ENCODE measurements around the gene TDRD1.

TDRD1 gene

DNA sequence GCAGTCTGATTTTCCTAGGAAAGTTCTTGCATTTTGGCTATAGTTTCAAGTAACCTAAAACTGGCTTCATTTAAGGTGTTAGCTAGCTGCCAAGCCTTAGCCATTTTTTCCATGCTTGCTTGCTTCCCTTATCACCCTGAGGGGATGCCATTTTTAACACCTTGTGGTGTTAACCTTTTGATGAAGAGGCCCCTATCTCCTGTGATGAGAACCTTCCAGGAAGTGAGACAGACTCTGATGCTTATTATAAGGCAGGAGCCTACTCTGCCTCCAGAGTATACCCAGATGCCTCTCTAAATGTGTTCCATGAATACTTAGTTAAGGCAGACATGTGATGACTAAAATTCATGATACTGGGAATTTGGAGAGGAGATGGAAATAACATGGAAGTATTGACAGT is 55.0 kb downstream of the TDRD1 start:
- Histone ChIP-seq H3K4me1 (ENCODE audit: low read depth, poor library complexity, severe bottlenecking) (no peaks in the 10 kb centered on the region), H2AFZ (ENCODE audit: low read depth) (no peak overlapping the region), H3K36me3 (ENCODE audit: insufficient read depth) (no peaks in the 10 kb centered on the region), H3K4me2 (no peak overlapping the region), H4K20me1 (ENCODE audit: insufficient read depth) (no peaks in the 10 kb centered on the region), H3K27me3 (ENCODE audit: insufficient read depth, low read depth) (no peaks in the 10 kb centered on the region), H3K9ac (no peak overlapping the region), H3K27ac (no peak overlapping the region), H3K4me3 (IDR thresholded peaks at IDR 0.05; ENCODE audit: insufficient read depth, low read depth, low read length) (no peak overlapping the region), H3K79me2 (ENCODE audit: insufficient read depth, low read depth) (no peaks in the 10 kb centered on the region)
- TF ChIP-seq CTCF (conservative IDR thresholded peaks at IDR 0.05; ENCODE audit: low read depth, low read length): no peak

GRCh38 chr10:114239117-114239993 is 60.2 kb downstream of the TDRD1 start, which contains the start of gene VWA2:
Gene VWA2, plus strand, starts transcription at chr10:114239254. Its CDS starts 9,460 bp downstream, at chr10:114248714.
- no peak within 1 kb of the TSS for H3K9ac ChIP-seq
- no peaks in the 10 kb centered on the region for H4K20me1 ChIP-seq (ENCODE audit: insufficient read depth)
- no peaks in the 10 kb centered on the region for H3K36me3 ChIP-seq (ENCODE audit: insufficient read depth)
- H3K27ac ChIP-seq: no peak within 1 kb of the TSS
- no peak within 1 kb of the TSS for H3K4me3 ChIP-seq (IDR thresholded peaks at IDR 0.05; ENCODE audit: insufficient read depth, low read depth, low read length)
- no peak within 1 kb of the TSS; the same call in 1 of the 2 replicates for H2AFZ ChIP-seq (ENCODE audit: low read depth)
- H3K27me3 ChIP-seq (ENCODE audit: insufficient read depth, low read depth): no peaks in the 10 kb centered on the region
- H3K79me2 ChIP-seq (ENCODE audit: insufficient read depth, low read depth): no peaks in the 10 kb centered on the region
- no peak within 1 kb of the TSS for H3K4me2 ChIP-seq
- no peaks in the 10 kb centered on the region for H3K4me1 ChIP-seq (ENCODE audit: low read depth, poor library complexity, severe bottlenecking)
- TF ChIP-seq CTCF (conservative IDR thresholded peaks at IDR 0.05; ENCODE audit: low read depth, low read length): no peak

DNA sequence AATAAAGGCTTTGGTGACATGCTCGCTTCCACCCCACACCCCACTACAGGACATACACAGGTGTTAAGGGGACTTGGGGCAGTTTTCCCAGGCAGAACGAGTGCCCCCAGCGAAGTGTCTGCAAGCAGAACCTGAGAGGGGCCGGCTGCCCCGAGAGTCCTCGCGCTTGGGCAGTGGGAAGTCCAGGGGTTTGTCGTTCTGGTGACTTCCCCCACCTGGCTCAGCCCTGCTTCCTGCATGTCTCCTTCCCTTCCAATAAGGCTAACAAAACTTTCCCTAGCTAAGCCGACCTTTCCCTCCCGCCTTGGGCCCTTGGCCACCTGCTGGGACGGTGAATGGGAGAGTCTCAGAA is 60.8 kb downstream of the TDRD1 start:
- Histone ChIP-seq H3K27ac (no peak overlapping the region), H4K20me1 (ENCODE audit: insufficient read depth) (no peaks in the 10 kb centered on the region), H2AFZ (ENCODE audit: low read depth) (no peak overlapping the region), H3K27me3 (ENCODE audit: insufficient read depth, low read depth) (no peaks in the 10 kb centered on the region), H3K4me1 (ENCODE audit: low read depth, poor library complexity, severe bottlenecking) (no peaks in the 10 kb centered on the region), H3K36me3 (ENCODE audit: insufficient read depth) (no peaks in the 10 kb centered on the region), H3K79me2 (ENCODE audit: insufficient read depth, low read depth) (no peaks in the 10 kb centered on the region), H3K4me2 (no peak overlapping the region), H3K4me3 (IDR thresholded peaks at IDR 0.05; ENCODE audit: insufficient read depth, low read depth, low read length) (no peak overlapping the region), H3K9ac (no peak overlapping the region)
- TF ChIP-seq CTCF (conservative IDR thresholded peaks at IDR 0.05; ENCODE audit: low read depth, low read length): no peak

GRCh38 chr10:114242235-114242634 is 63.1 kb downstream of the TDRD1 start:
- no peak overlapping the region for H3K27ac ChIP-seq
- no peaks in the 10 kb centered on the region for H3K36me3 ChIP-seq (ENCODE audit: insufficient read depth)
- no peak overlapping the region for H3K4me2 ChIP-seq
- no peaks in the 10 kb centered on the region for H4K20me1 ChIP-seq (ENCODE audit: insufficient read depth)
- no peaks in the 10 kb centered on the region for H3K4me1 ChIP-seq (ENCODE audit: low read depth, poor library complexity, severe bottlenecking)
- no peak overlapping the region for H3K9ac ChIP-seq
- TF ChIP-seq CTCF (conservative IDR thresholded peaks at IDR 0.05; ENCODE audit: low read depth, low read length): no peak
- H3K79me2 ChIP-seq (ENCODE audit: insufficient read depth, low read depth): no peaks in the 10 kb centered on the region
- no peaks in the 10 kb centered on the region for H3K27me3 ChIP-seq (ENCODE audit: insufficient read depth, low read depth)
- no peak overlapping the region for H2AFZ ChIP-seq (ENCODE audit: low read depth)
- no peak overlapping the region for H3K4me3 ChIP-seq (IDR thresholded peaks at IDR 0.05; ENCODE audit: insufficient read depth, low read depth, low read length)
